HFFc6 (cell line): ENCODE data around the gene NAALADL2. TPM values are rescaled to one million over a fixed set of nuclear protein-coding genes. Genes with fewer than 3 reads are reported as not detected.

ENCODE experiments used
- DNase-seq: peaks from one replicate; pipeline ENCODE4 v3.0.0-alpha.2; 2018
- H3K27ac Mint-ChIP-seq: 2 replicates; pipeline ENCODE4 v1.8.0; 2020; ENCODE audit warnings: mild to moderate bottlenecking, mixed read lengths
- H3K27me3 Mint-ChIP-seq: 2 replicates; pipeline ENCODE4 v1.8.0; 2021; ENCODE audit warnings: mild to moderate bottlenecking, moderate library complexity, mixed read lengths; ENCODE audit not compliant: insufficient read depth
- H3K36me3 Mint-ChIP-seq: 2 replicates; pipeline ENCODE4 v1.8.0; 2021; ENCODE audit warnings: low read depth, mixed read lengths
- H3K4me1 Mint-ChIP-seq: 2 replicates; pipeline ENCODE4 v1.8.0; 2020; ENCODE audit warnings: low read depth, mixed read lengths
- H3K4me3 Mint-ChIP-seq: 2 replicates; pipeline ENCODE4 v1.8.0; 2020; ENCODE audit warnings: mild to moderate bottlenecking, moderate library complexity, mixed read lengths
- H3K9me3 Mint-ChIP-seq: 2 replicates; pipeline ENCODE4 v1.8.0; 2020; ENCODE audit warnings: mild to moderate bottlenecking, mixed read lengths
- CTCF ChIP-seq: fragments of 200-600 bp; sonication (generic); IDR thresholded peaks from 2 replicates; pipeline ENCODE4 v1.5.0; 2021; ENCODE audit warnings: antibody characterized with exemption, mild to moderate bottlenecking
- total RNA-seq, 6 experiments: library from RNA; stranded (reverse); fragmentation: NEBNext Ultra II Directional; extraction: Animal tissue kit (Norgen Biotek cat#: 25700); gene quantifications; 2 replicates in 1 of 6; 3 replicates in 5 of 6; pipeline ENCODE4 v1.2.3, GENCODE V29; 2021

NAALADL2 gene
- total RNA-seq, 6 experiments from 2014 or later, result 12.0 to 15.2 (median 12.3) TPM

- DNase-seq, result no peak
- no peak for TF ChIP-seq CTCF
- H3K36me3 Mint-ChIP-seq, result no peaks in the 10 kb centered on the region
- no peaks in the 10 kb centered on the region for H3K27me3 Mint-ChIP-seq
- no peaks in the 10 kb centered on the region for H3K9me3 Mint-ChIP-seq
- H3K4me3 Mint-ChIP-seq, result no peak overlapping the region
- H3K27ac Mint-ChIP-seq, result no peak overlapping the region
- H3K4me1 Mint-ChIP-seq, result peaks cover 6% of the 10 kb centered on the region; the same call in 1 of the 2 replicates
Observed at GRCh38 chr3:175479175-175479574, 620.0 kb downstream of the NAALADL2 start.

- Mint-ChIP-seq H3K36me3 (no peaks in the 10 kb centered on the region), H3K27ac (no peak overlapping the region), H3K27me3 (no peaks in the 10 kb centered on the region), H3K9me3 (no peaks in the 10 kb centered on the region), H3K4me3 (no peak overlapping the region), H3K4me1 (peaks cover 6% of the 10 kb centered on the region; the same call in 1 of the 2 replicates)
- TF ChIP-seq CTCF, result no peak
- DNase-seq, result no peak
Observed at GRCh38 chr3:175479800-175480199, 620.7 kb downstream of the NAALADL2 start.

- no peak for DNase-seq
- no peak for TF ChIP-seq CTCF
- H3K27ac Mint-ChIP-seq, result no peak overlapping the region
- H3K4me1 Mint-ChIP-seq, result peaks cover 6% of the 10 kb centered on the region; the same call in 1 of the 2 replicates
- H3K36me3 Mint-ChIP-seq, result no peaks in the 10 kb centered on the region
- H3K9me3 Mint-ChIP-seq, result no peaks in the 10 kb centered on the region
- H3K4me3 Mint-ChIP-seq, result no peak overlapping the region
- H3K27me3 Mint-ChIP-seq, result 0 out of 2 replicates have a peak, but pooled peaks cover 2% of the 10 kb centered on the region
Observed at GRCh38 chr3:175484666-175485065, 625.5 kb downstream of the NAALADL2 start.

- H3K9me3 Mint-ChIP-seq, result no peaks in the 10 kb centered on the region
- H3K27ac Mint-ChIP-seq, result no peak overlapping the region
- peaks cover 6% of the 10 kb centered on the region; the same call in 1 of the 2 replicates for H3K4me1 Mint-ChIP-seq
- H3K36me3 Mint-ChIP-seq, result no peaks in the 10 kb centered on the region
- H3K4me3 Mint-ChIP-seq, result no peak overlapping the region
- DNase-seq, result no peak
- H3K27me3 Mint-ChIP-seq, result 0 out of 2 replicates have a peak, but pooled peaks cover 2% of the 10 kb centered on the region
- no peak for TF ChIP-seq CTCF
Observed at GRCh38 chr3:175485436-175485835, 626.3 kb downstream of the NAALADL2 start.

- Mint-ChIP-seq H3K9me3 (no peaks in the 10 kb centered on the region), H3K4me3 (no peak overlapping the region), H3K27ac (no peak overlapping the region), H3K36me3 (no peaks in the 10 kb centered on the region), H3K4me1 (peaks cover 6% of the 10 kb centered on the region; the same call in 1 of the 2 replicates), H3K27me3 (0 out of 2 replicates have a peak, but pooled peaks cover 2% of the 10 kb centered on the region)
- TF ChIP-seq CTCF, result no peak
- DNase-seq, result no peak
Observed at GRCh38 chr3:175486255-175486654, 627.1 kb downstream of the NAALADL2 start.

- no peak for TF ChIP-seq CTCF
- H3K4me3 Mint-ChIP-seq, result no peak overlapping the region
- H3K27me3 Mint-ChIP-seq, result 0 out of 2 replicates have a peak, but pooled peaks cover 2% of the 10 kb centered on the region
- DNase-seq, result no peak
- H3K4me1 Mint-ChIP-seq, result no peaks in the 10 kb centered on the region
- H3K27ac Mint-ChIP-seq, result no peak overlapping the region
- no peaks in the 10 kb centered on the region for H3K36me3 Mint-ChIP-seq
- no peaks in the 10 kb centered on the region for H3K9me3 Mint-ChIP-seq
Observed at GRCh38 chr3:175489406-175489805, 630.3 kb downstream of the NAALADL2 start.
